Brain pericyte (primary cell): ENCODE data around the gene KCNA1.
"Not testable (repeated sequence)": the region's sequence is repeated elsewhere in the genome, so short reads cannot be mapped to it uniquely, and the experiment has no call there.

Source experiments
- DNase-seq: peaks from one replicate; pipeline ENCODE4 v3.0.0-alpha.2; 2012; ENCODE audit warnings: low read depth, low spot score

Gene KCNA1

DNA sequence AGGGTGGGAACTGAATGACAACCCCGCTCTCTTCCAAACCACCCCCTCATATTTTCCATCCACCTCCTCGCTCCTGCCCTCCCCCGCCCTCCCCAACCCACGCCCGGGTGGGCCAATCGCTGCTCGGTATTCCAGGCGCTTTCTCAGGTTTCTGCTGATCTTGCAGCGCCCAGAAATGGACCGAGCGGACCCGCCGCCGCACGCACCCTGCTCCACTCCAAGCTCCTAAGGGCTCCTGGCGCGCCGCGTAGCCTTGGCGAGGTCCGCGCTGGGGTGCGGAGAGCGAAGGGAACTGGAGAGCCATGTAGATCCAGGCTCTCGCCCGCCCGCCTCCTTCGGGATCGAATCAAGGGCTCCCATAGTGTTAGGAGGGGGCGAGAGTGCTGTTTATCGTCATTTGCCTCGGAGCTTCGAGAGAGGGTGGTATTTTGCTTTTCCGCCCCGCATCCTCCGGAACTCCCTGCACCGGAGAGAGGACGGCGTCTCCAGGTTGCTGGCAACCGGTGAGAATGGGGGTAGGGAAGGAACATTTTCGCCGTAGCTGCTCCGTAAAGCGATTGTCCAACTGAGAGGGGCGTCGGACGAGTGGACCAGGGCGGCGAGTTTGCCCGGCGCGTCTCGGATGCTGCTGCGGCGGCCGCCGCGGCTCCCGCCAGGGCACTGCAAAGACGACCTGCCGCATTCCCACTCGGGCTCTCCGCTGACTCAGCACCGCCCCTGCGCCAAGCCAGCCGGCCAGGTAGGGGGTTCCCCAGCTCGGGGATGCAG lies at the start of gene KCNA1:
Gene KCNA1 (plus strand): TSS at position 172 of the 768 bp plus-strand sequence. CDS start 1,474 bp downstream, outside the sequence.
- no peak for DNase-seq

DNA sequence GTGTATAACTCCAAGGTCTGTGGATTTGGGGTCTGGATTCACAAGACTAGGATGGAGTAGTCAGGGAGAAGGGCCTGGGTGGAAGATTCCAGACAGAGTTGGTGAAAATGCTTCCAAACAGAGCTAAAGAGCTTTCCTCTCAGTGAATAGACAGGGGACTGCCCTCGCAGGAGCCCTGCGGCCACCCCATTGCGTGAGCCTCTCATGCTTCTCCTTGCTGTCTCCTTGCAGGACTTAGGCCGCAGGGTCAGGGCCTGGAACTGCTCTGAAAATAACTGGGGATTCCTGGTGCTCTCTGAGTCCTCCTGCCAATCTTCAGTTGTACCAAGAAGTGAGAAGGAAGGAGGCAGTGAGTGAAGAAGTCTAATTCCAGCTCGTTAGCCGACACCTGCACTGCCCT lies 49.0 kb upstream of the KCNA1 start:
- DNase-seq = no peak

DNA sequence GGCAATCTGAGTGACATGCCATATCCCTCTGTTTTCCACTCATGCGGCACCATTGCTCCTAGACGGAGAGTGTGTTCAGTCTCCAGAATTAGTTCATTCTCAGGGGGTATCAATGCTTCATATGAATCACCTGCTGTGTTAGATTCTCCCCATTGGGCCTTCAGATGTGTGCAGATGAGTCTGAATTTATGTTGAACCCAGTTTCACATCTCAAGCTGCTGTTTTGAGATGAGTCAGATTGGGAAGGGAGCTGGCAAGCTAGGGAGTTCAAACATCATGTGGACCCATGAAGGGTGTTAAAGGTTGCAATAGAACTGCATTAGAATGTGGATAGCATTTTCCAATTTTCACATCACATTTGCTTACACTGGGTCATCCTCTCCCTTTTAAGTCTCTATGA lies 46.9 kb upstream of the KCNA1 start:
- no peak for DNase-seq

DNA sequence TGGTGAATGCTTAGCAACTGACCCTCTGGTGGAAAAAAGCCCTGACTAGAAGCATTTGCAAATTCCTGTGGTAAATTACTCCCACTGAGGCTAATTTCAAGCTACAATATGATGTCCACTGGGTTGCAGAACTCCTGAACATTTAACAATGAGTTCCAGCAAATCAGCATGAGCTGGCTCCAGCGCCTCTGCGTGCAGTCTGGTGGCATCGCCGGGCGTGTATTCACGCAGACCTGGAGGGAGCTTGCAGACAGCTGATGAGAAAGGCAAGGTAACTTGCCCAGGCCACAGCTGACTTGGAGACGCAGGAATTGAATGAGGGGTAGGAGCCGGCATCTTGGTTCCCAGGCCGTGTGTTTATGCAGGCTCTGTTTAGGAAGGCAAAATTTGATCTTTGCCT lies 45.1 kb upstream of the KCNA1 start:
- no peak for DNase-seq

DNA sequence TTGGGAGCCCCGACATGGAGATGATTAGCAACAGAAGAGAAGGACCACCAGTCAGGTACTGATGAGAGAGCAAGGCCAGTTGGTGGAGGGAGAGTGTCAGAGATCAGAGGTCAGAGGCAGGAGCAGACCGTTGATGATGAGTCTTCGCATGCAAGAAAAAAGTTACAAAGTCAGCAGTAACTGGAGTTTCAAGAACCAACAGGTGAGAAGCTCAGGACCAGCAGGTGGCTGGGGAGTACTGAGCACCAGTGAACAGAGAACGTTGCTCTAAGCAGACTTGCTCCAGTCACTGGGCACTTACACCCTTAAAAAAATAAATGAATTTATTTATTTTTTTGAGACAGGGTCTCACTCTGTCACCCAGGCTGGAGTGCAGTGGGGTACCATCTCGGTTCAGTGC lies 44.5 kb upstream of the KCNA1 start:
- DNase-seq = no peak

DNA sequence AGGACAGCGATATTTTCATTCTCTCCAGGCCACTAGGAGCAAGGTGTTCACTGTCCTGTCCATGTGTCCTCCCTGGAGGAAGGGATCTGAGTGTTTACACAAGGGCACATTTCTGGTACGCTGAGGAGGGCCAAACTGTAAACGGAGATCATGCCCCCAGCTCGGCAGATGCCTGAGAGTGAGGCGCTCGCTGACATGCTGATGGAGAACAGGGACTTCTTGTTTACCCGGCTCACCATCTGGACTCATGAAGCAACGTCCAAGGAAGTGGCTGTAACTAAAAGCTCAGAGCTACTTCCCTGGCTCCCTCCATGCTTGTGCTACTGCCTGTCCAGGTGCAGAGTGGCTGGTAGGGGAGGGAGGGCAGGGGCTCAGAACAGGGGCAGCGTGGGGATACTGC lies 43.4 kb upstream of the KCNA1 start:
- DNase-seq = no peak

DNA sequence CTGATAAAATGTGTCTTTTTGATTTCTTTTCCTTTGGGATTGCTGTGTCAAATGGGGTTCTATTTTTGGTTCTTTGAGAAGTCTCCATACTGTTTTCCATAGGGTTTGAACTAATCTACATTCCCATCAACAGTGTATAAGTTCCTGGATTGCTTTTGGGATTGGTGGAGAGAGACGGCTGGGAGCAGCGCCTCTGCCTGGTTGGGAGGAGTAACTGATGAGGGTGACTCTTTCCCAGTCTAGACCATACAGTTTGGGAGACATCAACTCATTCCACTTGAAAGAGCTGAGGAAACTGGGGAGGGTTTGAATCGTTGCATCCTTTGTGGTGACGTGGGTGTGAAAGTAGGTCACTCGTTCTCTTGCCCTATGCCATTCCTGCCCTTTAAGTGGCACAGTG lies 42.3 kb upstream of the KCNA1 start:
- no peak for DNase-seq

DNA sequence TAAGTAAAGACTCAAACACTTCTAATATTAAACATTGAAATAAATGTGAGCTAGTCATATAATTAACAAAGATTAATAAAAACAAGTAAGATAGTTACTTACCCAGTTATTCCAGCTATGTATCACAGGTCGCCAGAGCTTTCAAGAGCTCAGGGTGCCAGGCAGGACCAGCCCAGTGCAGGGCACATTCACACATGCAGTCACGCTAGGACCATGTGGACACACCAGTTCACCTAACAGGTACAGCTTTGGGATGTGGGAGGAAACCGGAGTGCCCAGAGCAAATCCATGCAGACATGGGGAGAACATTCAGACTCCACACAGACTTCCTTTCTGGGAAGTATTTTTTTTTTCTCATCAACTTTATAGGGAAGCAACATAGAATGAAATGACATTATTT lies 39.3 kb upstream of the KCNA1 start:
- DNase-seq = no peak

DNA sequence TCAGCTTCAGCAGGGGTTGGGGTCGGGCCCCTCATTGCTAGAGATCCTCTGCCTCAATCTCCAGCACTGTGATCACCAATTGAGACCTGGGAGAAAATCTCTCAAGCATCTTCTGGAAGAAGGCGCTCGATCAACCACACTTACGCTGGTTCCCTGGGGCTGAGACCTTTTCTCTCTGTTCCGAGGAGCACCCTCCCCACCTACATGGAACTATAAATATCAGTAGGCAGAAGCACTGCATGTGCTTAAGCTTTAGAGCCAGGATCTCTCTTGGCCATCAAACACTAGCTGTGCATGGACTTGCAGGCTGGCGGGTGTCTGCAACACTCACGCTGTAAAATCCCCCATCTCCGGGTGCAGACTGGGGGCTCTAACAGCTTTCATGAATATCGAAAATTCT lies 38.2 kb upstream of the KCNA1 start:
- DNase-seq = no peak

DNA sequence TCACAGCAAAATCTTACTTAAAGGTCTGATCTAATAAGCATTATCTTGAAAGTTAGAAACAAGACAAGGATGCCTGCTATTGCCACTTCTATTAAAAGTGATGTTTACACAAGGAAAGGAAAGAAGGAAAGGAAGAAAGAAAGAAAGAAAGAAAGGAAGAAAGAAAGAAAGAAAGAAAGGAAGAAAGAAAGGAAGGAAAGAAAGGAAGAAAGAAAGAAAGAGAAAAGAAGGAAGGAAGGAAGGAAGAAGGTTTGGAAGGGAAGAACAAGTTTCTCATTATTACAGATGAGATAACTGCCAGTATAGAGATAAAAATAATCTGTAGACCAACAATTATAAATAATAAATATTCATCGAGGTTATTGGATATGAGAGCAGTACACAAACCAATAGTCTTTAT lies 35.8 kb upstream of the KCNA1 start:
- no peak for DNase-seq

- DNase-seq = no peak
These were observed 35.0 kb upstream of the KCNA1 start for GRCh38 chr12:4874671-4875070.

- not testable (repeated sequence) for DNase-seq
These were observed 30.2 kb upstream of the KCNA1 start for GRCh38 chr12:4879481-4879880.

DNA sequence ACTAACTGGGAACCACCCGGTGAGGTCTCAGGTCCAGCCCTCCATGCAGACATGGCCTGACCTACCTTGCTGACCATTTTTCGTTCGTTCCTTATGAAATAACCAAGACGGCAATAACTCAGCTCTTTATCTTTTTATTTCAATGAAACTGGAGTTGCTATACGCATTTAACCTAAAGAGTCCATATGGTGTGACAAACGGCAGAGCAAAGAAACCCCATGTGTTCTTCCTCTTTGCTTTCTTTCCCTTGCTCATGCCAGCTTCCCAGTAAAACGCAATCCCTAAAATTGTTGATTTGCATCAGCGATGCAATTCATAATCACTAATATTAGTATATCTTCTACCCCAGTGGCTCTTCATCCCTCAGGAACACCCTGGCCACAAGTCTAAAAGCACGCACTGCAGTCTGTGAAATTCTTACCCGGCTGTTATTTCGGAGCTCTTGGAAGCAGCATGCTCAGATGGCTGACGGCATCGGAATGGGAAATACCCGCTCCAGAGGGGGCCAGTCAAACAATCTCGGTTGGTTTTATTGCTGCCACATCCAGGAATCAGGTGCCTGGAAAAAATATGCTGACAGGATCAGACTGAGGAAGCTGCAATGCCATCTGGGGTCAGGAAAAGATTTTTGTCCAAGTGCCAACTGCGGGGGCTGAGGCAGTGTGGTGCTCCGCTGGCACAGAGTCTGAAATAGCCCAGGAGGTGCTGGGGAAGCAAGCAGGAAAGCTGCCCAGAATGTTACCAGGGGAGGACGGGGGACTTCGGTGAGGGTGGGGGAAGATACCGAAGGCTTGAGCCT lies 28.2 kb upstream of the KCNA1 start:
- DNase-seq = no peak

DNA sequence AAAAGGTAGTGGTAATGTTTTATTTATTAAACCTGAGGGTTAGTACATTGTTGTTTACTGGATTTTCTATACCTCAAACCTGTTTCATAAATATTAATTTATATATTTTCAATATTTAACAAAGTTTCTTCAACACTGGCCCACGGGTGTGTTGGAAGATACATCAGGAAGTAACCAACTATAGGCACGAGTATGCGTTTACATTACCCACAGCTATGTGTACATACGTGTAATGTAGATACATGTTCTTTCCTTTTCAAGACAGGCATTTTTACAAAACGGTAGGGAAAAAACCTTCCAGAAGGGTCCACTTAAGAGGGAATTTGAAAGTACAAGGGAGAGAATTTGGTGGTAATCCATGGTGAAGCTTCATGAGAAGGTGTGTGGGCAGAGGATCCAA lies 17.8 kb upstream of the KCNA1 start:
- DNase-seq = no peak

DNA sequence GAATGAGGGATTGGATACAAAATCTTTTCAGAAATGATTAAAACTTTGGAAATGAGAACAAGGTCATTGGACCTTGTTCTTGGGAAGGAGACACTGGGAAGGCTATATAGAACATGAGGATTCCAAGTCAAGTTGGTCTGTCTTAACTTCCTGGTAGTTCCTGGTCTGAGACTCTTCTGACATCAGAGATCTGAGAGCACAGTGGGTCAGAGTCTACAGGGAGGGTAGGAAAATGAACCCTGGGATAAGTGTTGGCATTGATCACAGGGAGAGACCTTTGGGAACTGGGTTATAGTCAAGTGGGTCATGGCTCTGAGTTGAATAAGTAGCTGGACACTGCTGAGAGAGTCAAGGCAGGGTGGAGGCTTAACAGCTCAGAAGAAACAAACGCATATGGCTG lies 17.3 kb upstream of the KCNA1 start:
- DNase-seq = no peak

- no peak for DNase-seq
These were observed 15.7 kb upstream of the KCNA1 start for GRCh38 chr12:4894019-4894418.

DNA sequence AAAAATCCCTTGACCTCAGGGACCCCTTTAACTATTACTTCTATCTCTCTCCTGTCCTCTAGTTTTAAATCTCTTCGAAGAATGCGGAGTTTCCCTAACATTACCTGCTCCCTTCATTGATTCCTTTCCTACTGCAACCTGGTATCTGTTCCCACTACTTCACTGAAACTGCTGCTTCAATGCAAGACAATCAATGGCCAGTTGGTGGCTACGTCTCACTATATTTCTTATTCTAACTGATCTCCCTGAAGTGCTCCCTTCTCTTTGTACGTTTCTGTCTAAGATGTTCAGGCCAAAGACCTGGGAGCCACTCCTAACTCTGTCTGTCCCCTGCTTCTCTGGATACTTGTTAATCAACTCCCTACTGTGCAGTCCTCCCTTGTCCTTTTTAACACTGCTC lies 10.3 kb upstream of the KCNA1 start:
- no peak for DNase-seq

DNA sequence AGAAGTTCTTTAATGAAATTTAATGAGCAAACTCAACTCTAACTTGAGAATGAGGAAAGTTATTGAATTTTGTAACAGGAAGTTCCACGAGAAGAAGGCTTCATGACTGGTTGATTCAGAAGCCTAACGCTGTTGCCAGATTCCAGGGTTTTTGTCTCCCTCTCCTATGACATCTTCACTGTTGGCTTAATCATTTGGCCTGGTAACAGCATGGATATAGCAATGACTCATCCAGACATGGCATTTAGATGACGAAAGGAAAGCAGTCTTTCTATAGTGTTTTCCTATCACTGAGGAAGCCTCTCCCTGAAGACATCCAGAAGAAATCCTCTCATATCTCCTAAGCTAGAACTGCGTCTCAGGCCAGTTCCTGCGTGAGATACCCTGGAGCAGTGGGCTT lies 9.4 kb upstream of the KCNA1 start:
- no peak for DNase-seq

DNA sequence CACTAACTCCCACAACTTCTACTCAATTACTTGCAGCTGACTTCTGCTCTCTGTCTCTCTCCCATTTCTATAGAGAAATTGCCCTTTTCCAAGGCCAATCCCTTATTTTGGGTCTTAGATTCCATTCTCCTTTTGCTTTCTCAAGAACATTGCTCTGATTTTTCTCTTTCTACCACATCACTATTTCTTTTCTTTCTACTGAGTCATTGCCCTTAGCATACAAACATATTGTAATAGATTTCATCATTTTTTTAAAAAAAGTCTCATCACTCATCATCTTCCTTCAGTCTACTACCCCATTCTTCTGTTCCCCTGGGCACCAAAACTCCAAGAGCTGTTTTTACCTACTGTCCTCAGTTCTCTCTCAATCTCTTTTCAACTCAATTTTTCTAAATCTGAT lies 4.4 kb upstream of the KCNA1 start:
- DNase-seq = no peak

DNA sequence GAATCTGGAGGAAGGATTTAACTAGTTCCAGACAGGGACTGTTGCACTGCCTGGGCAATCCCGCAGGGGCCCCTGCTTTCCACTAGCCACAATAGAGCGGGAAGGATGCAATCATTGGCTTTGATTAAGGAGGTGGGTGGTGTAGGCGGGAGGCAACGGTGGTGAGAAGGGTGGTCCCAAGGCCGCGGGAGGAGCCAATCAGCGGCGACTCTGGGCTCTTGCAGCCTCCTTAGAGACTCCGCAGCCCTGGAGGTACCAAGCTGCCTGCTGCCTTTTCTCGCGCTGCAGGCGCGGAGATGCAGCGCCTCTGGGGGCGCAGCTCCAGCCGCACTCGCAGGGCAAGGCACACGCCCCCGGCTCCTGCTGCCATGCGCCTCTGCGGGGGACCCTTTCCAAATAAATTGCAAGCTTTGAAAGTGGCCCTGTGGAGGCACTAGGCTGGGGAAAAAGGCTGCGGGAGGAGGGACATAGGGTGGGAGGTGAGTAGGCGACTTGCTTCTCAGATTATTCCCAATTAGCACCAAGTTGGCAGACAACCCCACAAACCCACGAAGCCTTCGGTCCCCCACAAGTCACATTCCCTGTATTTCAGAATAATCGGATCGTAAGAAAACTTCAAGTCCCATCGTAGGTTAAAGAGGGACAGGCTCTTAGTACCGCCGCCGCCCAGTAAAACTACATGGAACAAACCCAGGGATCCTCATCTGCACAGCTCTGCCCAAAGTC lies 858 bp upstream of the KCNA1 start:
- no peak for DNase-seq

DNA sequence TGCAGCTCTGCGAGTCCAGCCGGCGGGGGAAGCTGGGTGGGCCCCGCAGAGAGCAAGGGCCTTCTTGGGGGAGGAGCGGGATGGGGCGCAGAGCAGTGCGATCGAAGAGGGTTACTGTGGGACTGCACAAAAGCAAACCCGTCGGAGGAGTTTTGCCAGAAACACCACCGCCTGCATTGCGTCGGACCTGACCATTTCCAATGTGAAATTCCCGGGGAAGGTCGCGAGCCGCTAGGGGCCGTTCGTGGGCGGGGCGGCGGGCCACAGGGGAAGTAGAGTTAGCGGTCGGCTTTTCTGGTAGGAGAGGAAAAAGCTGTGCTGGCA lies 333 bp upstream of the KCNA1 start:
- DNase-seq = no peak

DNA sequence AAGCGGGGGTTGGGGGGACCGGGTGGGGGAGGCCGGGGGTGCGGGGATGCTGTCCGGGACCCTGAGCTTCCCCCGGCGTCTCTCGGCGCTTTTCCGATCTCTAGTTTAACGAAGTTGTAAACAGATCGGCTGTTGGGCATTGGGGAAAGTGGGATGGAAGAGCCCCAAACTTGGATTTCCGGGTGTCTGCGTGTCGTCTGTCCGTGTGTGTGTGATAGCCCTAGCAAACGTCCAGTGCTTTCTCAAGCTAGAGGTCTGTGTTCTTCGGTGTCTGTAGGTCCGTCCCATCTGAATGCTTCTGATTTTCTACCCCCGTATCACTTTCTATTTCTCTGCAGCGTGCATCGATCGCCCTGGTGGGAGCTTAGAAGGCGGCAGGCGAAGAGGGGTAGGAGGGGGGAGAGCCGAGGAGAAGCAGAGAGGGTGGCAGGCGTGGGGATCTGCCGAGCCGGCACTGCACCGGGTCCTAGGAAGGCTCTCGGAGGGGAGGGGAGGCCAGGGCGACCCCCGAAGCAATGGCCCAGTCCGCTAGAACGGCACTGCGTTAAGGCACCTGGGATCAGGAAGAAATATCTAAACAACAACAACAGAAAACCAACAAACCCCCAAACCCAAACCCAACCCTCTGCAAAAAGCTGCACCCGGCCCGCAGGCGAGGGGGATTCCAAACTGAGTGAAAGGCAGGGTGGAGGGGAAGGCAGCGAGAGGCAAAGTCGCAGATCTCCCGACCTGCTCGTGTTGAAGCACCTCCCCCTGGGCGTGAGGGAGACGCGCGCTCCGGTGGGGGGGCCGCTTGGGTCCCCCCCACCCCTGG lies 1.0 kb downstream of the KCNA1 start:
- no peak for DNase-seq
